GM12878 (cell line): ENCODE data around the gene ABCA10. TPM values are rescaled to one million over a fixed set of nuclear protein-coding genes. Genes with fewer than 3 reads are reported as not detected.

ENCODE experiments used
- ATAC-seq: fragments of 200-7000 bp; cut with Tn5 transposase; 3 replicates; pipeline ENCODE4 v1.9.1; 2020; ENCODE audit warnings: mild to moderate bottlenecking, moderate library complexity
- BruUV-seq: library from RNA; stranded (reverse); fragments of 400-500 nt; replicated peaks from 2 replicates; lab custom pipeline; 2021; lab: Mats Ljungman, UMichigan
- CTCF ChIA-PET: fragments of 300-600 bp; sonication (Branson Sonifier 250); formaldehyde crosslinking; extraction: SDS; loops from one replicate; lab custom pipeline; 2021; ENCODE audit warnings: inconsistent platforms; lab: Yijun Ruan, JAX
- POLR2A ChIA-PET: fragments of 350-600 bp; formaldehyde crosslinking; extraction: SDS; loops from one replicate; lab custom pipeline; 2021; ENCODE audit warnings: inconsistent platforms; lab: Charles Lee
- RAD21 ChIA-PET: fragments of 300-600 bp; sonication (Branson Sonifier 250); formaldehyde crosslinking; loops from one replicate; lab custom pipeline; 2023; ENCODE audit warnings: antibody characterized with exemption; ENCODE audit not compliant: unreplicated experiment; lab: Charles Lee
- SMC1A ChIA-PET: fragments of 300-600 bp; sonication (Branson Sonifier 250); formaldehyde crosslinking; loops from one replicate; lab custom pipeline; 2023; ENCODE audit not compliant: unreplicated experiment, uncharacterized antibody; lab: Charles Lee
- DNase-seq: peaks from one replicate; pipeline ENCODE4 v3.0.0-alpha.2; 2011; ENCODE audit warnings: low read depth, low spot score
- FAIRE-seq: peaks from 3 replicates; lab custom pipeline; 2011; peaks lifted over from hg19 to GRCh38; lab: Jason Lieb, UNC
- H2AFZ ChIP-seq: 2 replicates; pipeline ENCODE4 v1.6.0; 2011; ENCODE audit warnings: low read depth, low read length, control low read depth; ENCODE audit not compliant: control insufficient read depth
- H3K27ac ChIP-seq: 2 replicates; pipeline ENCODE4 v1.5.1; 2011; ENCODE audit warnings: control low read depth; ENCODE audit not compliant: control insufficient read depth, insufficient read depth
- H3K27me3 ChIP-seq, 2 experiments: replicated peaks in 1 of 2; 2 replicates each; pipeline versions ENCODE4 v1.6.0 to v1.6.1; 2011; ENCODE audit warnings: low read length in 1 of 2; ENCODE audit not compliant: control insufficient read depth in 2 of 2, insufficient read depth in 2 of 2
- H3K36me3 ChIP-seq, 2 experiments: 2 replicates each; pipeline ENCODE4 v1.5.1; 2011; ENCODE audit warnings: low read length in 1 of 2; ENCODE audit not compliant: control insufficient read depth in 2 of 2, insufficient read depth in 2 of 2
- H3K4me1 ChIP-seq: 2 replicates; pipeline ENCODE4 v1.6.1; 2011; ENCODE audit warnings: mild to moderate bottlenecking, low read length, moderate library complexity, mixed read lengths; ENCODE audit not compliant: control insufficient read depth, insufficient read depth
- H3K4me2 ChIP-seq: 2 replicates; pipeline ENCODE4 v1.6.0; 2011; ENCODE audit warnings: control low read depth; ENCODE audit not compliant: control insufficient read depth, insufficient read depth
- H3K4me3 ChIP-seq: fragments of 200-600 bp; sonication (generic); 2 replicates; pipeline ENCODE4 v1.5.1; 2016
- H3K79me2 ChIP-seq: 2 replicates; pipeline ENCODE4 v1.6.0; 2011; ENCODE audit warnings: low read length; ENCODE audit not compliant: control insufficient read depth, insufficient read depth
- H3K9ac ChIP-seq: 2 replicates; pipeline ENCODE4 v1.8.0; 2011; ENCODE audit warnings: low read length, control low read depth, mixed read lengths; ENCODE audit not compliant: control insufficient read depth, insufficient read depth
- H3K9me3 ChIP-seq: replicated peaks from 3 replicates; pipeline ENCODE4 v1.5.1; 2011; ENCODE audit warnings: mild to moderate bottlenecking, low read length; ENCODE audit not compliant: control insufficient read depth, insufficient read depth
- H4K20me1 ChIP-seq: 2 replicates; pipeline ENCODE4 v1.6.0; 2011; ENCODE audit not compliant: control insufficient read depth, insufficient read depth
- CUX1 ChIP-seq: IDR thresholded peaks from 2 replicates; pipeline ENCODE4 v1.6.1; 2012; ENCODE audit warnings: improper control_type of control experiment, low read depth, low read length; ENCODE audit not compliant: insufficient replicate concordance
- E2F4 ChIP-seq: IDR thresholded peaks from 2 replicates; pipeline ENCODE4 v1.6.1; 2012; ENCODE audit warnings: low read depth, low read length, improper control_type of control experiment
- IRF3 ChIP-seq: fragments of 450-650 bp; IDR thresholded peaks from 2 replicates; pipeline ENCODE4 v1.6.1; 2014; ENCODE audit warnings: mild to moderate bottlenecking
- NFIC ChIP-seq: IDR thresholded peaks from 2 replicates; pipeline ENCODE4 v1.6.1; 2012; ENCODE audit warnings: low read depth, mild to moderate bottlenecking, inconsistent platforms, low read length, moderate library complexity
- RB1 ChIP-seq: fragments of 450-650 bp; formaldehyde crosslinking; IDR thresholded peaks from 2 replicates; pipeline ENCODE4 v1.6.1; 2017; ENCODE audit warnings: mild to moderate bottlenecking, borderline replicate concordance
- SREBF1 ChIP-seq: IDR thresholded peaks from 2 replicates; pipeline ENCODE4 v1.6.1; 2012; ENCODE audit warnings: mild to moderate bottlenecking, low read length
- WGBS: methylation state at CpG from one replicate; pipeline ENCODE4 v1.1.6; 2016; ENCODE audit warnings: low lambda C conversion rate; ENCODE audit not compliant: insufficient replicate concordance, insufficient coverage; ENCODE audit errors: missing lambda C conversion rate; 5-methylcytosine and 5-hydroxymethylcytosine counted together
- in situ Hi-C: fragments of 300-500 bp; cut with MboI; formaldehyde crosslinking; loops from 9 replicates; pipeline ENCODE4 v1.14.3; 2018; ENCODE audit warnings: mixed read lengths
- intact Hi-C: fragments of 100-400 bp; cut with micrococcal nuclease; formaldehyde crosslinking; loops from one replicate; pipeline ENCODE4 v1.14.2; 2022; ENCODE audit not compliant: unreplicated experiment
- polyA plus RNA-seq, 11 experiments: library from polyadenylated mRNA; depleted of rRNA in 4 of 11; unstranded in 6 of 11; stranded (reverse) in 5 of 11; fragments of >200 nt; fragmentation: Nextera tagmentation in 4 of 11; fragmentation: Illumina TruSeq in 1 of 11; extraction: Ambion mirVana in 4 of 11; extraction: Trizol in 1 of 11; gene quantifications; 1 replicate in 1 of 11; 2 replicates in 10 of 11; pipeline versions ENCODE4 v1.2.1 to v1.2.3, GENCODE V29; 2011 to 2016; ENCODE audit warnings: inconsistent platforms in 2 of 11, missing spikeins in 2 of 11, low read depth in 1 of 11
- total RNA-seq, 4 experiments: library from RNA; depleted of rRNA in 3 of 4; stranded (reverse); fragments of >200 nt in 3 of 4; fragmentation: Illumina TruSeq in 1 of 4; extraction: Trizol in 1 of 4; gene quantifications; 2 replicates each; pipeline versions ENCODE4 v1.2.1 to v1.2.3, GENCODE V29; 2013 to 2021
- TF ChIP-seq, protein P1 (sequence below): IDR thresholded peaks from 2 replicates; pipeline ENCODE4 v1.6.1; 2011; ENCODE audit warnings: mild to moderate bottlenecking, low read depth, low read length, moderate library complexity; ENCODE audit not compliant: insufficient replicate concordance
- TF ChIP-seq, protein P2 (sequence below): fragments of 450-650 bp; formaldehyde crosslinking; IDR thresholded peaks from 2 replicates; pipeline ENCODE4 v1.5.0; 2022; ENCODE audit warnings: mild to moderate bottlenecking, missing genetic modification characterization

Gene ABCA10
- total and polyA plus RNA-seq, 10 of the 15 experiments (the other 5 are each of a cell fraction or from before 2014, with no cell fraction given) = 0.33 to 3.0 (median 0.83) TPM

DNA sequence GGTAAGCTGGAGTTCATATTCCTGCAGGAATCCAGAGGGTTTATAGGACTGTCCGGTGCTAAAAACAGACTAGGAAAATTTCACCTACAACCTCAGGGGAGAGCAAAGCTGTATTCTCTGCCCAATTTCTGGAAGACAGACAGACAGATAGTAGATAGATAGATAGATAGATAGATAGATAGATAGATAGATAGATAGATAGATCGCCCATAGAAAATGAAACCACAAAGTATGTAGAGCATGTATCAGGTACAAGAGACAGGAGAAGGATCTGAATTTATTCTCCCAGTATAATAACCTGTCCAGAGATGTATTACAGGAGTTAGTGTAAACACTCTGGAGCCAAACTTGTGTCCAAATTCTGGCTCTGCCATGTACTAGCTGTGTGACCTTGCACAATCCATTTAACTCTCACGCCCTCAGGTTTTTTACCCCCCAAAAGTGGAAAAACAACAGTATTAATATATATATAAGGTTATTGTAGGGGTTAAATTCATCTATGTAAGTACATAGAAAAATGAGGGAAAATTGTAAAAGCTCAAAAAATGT is 84.9 kb downstream of the ABCA10 start:
- Histone ChIP-seq H3K27ac (no peak overlapping the region), H3K9ac (no peak overlapping the region), H3K4me1 (no peaks in the 10 kb centered on the region), H3K27me3 (no peaks in the 10 kb centered on the region), H3K36me3 (no peaks in the 10 kb centered on the region; a peak in 1 of 4 replicates), H2AFZ (no peak overlapping the region), H3K4me3 (no peak overlapping the region), H3K9me3 (no peaks in the 10 kb centered on the region), H4K20me1 (no peaks in the 10 kb centered on the region), H3K4me2 (no peak overlapping the region), H3K79me2 (no peaks in the 10 kb centered on the region)
- ATAC-seq = no peak
- ChIA-PET POLR2A (no interaction called here), SMC1A (interaction anchor here (1.4 to 3.1 kb wide), 2 partner anchors 15 to 79 kb away, joined by 4 to 18 read pairs; no protein-coding TSS in a partner anchor), CTCF (no interaction called here), RAD21 (interaction anchor here (0.6 to 1.3 kb wide), 2 partner anchors 316 to 349 kb away, joined by 4 read pairs; no protein-coding TSS in a partner anchor)
- TF ChIP-seq E2F4 = no peak
- TF ChIP-seq, protein P1, sequence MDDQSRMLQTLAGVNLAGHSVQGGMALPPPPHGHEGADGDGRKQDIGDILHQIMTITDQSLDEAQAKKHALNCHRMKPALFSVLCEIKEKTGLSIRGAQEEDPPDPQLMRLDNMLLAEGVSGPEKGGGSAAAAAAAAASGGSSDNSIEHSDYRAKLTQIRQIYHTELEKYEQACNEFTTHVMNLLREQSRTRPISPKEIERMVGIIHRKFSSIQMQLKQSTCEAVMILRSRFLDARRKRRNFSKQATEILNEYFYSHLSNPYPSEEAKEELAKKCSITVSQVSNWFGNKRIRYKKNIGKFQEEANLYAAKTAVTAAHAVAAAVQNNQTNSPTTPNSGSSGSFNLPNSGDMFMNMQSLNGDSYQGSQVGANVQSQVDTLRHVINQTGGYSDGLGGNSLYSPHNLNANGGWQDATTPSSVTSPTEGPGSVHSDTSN = no peak
- TF ChIP-seq RB1 = no peak
- TF ChIP-seq IRF3 = no peak
- TF ChIP-seq, protein P2, sequence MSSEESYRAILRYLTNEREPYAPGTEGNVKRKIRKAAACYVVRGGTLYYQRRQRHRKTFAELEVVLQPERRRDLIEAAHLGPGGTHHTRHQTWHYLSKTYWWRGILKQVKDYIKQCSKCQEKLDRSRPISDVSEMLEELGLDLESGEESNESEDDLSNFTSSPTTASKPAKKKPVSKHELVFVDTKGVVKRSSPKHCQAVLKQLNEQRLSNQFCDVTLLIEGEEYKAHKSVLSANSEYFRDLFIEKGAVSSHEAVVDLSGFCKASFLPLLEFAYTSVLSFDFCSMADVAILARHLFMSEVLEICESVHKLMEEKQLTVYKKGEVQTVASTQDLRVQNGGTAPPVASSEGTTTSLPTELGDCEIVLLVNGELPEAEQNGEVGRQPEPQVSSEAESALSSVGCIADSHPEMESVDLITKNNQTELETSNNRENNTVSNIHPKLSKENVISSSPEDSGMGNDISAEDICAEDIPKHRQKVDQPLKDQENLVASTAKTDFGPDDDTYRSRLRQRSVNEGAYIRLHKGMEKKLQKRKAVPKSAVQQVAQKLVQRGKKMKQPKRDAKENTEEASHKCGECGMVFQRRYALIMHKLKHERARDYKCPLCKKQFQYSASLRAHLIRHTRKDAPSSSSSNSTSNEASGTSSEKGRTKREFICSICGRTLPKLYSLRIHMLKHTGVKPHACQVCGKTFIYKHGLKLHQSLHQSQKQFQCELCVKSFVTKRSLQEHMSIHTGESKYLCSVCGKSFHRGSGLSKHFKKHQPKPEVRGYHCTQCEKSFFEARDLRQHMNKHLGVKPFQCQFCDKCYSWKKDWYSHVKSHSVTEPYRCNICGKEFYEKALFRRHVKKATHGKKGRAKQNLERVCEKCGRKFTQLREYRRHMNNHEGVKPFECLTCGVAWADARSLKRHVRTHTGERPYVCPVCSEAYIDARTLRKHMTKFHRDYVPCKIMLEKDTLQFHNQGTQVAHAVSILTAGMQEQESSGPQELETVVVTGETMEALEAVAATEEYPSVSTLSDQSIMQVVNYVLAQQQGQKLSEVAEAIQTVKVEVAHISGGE = no peak
- no peak for TF ChIP-seq SREBF1
- TF ChIP-seq CUX1 = no peak
- TF ChIP-seq NFIC = no peak
- in situ Hi-C loops (no loop called here), intact Hi-C loops (no loop called here)
- BruUV-seq = no TSS peak
- 99% methylated on average over 3 of the region's 3 CpGs for WGBS
- FAIRE-seq = no peak
- no peak for DNase-seq
